ENCODE results near the gene PRELID2. TPM values are rescaled to one million over a fixed set of nuclear protein-coding genes. Genes with fewer than 3 reads are reported as not detected.

Gene PRELID2
- polyA plus RNA-seq, 2 donors, result 1.1 to 1.5 TPM

GRCh38 chr5:145858959-145859358 is 23.8 kb upstream of the PRELID2 start:
- H3K27me3 ChIP-seq (ENCODE audit: control insufficient read depth in 1 of 2, insufficient read depth in 2 of 2, low read length in 2 of 2), result no peaks in the 10 kb centered on the region
- no peak overlapping the region for H3K27ac ChIP-seq (ENCODE audit: low read depth in 2 of 2, low read length in 1 of 2)
- 79 to 82% methylated on average over 4 of the region's 4 CpGs for WGBS, 2 donors
- H3K36me3 ChIP-seq (ENCODE audit: control insufficient read depth in 2 of 2, insufficient read depth in 2 of 2, low read length in 1 of 2), result no peaks in the 10 kb centered on the region
- no peak overlapping the region for H3K4me3 ChIP-seq (ENCODE audit: low read depth in 1 of 2, low read length in 2 of 2)
- H3K9me3 ChIP-seq (ENCODE audit: control insufficient read depth in 2 of 2, insufficient read depth in 1 of 2, low read depth in 1 of 2, low read length in 1 of 2), result no peaks in the 10 kb centered on the region
- peaks cover 3 to 5% of the 10 kb centered on the region in 2 donors for H3K4me1 ChIP-seq (ENCODE audit: control insufficient read depth in 2 of 2, insufficient read depth in 2 of 2, low read length in 1 of 2)

- Histone ChIP-seq H3K4me3 (ENCODE audit: low read depth in 1 of 2, low read length in 2 of 2) (peak overlapping the region; percentile 18 to 36), H3K9me3 (ENCODE audit: control insufficient read depth in 2 of 2, insufficient read depth in 1 of 2, low read depth in 1 of 2, low read length in 1 of 2) (no peaks in the 10 kb centered on the region), H3K36me3 (ENCODE audit: control insufficient read depth in 2 of 2, insufficient read depth in 2 of 2, low read length in 1 of 2) (no peaks in the 10 kb centered on the region), H3K27me3 (ENCODE audit: control insufficient read depth in 1 of 2, insufficient read depth in 2 of 2, low read length in 2 of 2) (no peaks in the 10 kb centered on the region), H3K4me1 (ENCODE audit: control insufficient read depth in 2 of 2, insufficient read depth in 2 of 2, low read length in 1 of 2) (peaks cover 3 to 5% of the 10 kb centered on the region in 2 donors), H3K27ac (ENCODE audit: low read depth in 2 of 2, low read length in 1 of 2) (peak overlapping the region; percentile 35 to 38)
- 15 to 27% methylated on average over 25 of the region's 25 CpGs for WGBS, 2 donors
Measured at GRCh38 chr5:145856285-145856818, 21.2 kb upstream of the PRELID2 start.

- WGBS, 2 donors, result 51 to 60% methylated on average over 4 of the region's 4 CpGs
- no peaks in the 10 kb centered on the region for H3K9me3 ChIP-seq (ENCODE audit: control insufficient read depth in 2 of 2, insufficient read depth in 1 of 2, low read depth in 1 of 2, low read length in 1 of 2)
- peaks cover 3 to 5% of the 10 kb centered on the region in 2 donors for H3K4me1 ChIP-seq (ENCODE audit: control insufficient read depth in 2 of 2, insufficient read depth in 2 of 2, low read length in 1 of 2)
- no peak overlapping the region for H3K27ac ChIP-seq (ENCODE audit: low read depth in 2 of 2, low read length in 1 of 2)
- H3K36me3 ChIP-seq (ENCODE audit: control insufficient read depth in 2 of 2, insufficient read depth in 2 of 2, low read length in 1 of 2), result no peaks in the 10 kb centered on the region
- H3K4me3 ChIP-seq (ENCODE audit: low read depth in 1 of 2, low read length in 2 of 2), result peak overlapping the region in 1 of 2 donors; percentile 18
- no peaks in the 10 kb centered on the region for H3K27me3 ChIP-seq (ENCODE audit: control insufficient read depth in 1 of 2, insufficient read depth in 2 of 2, low read length in 2 of 2)
Measured at GRCh38 chr5:145855763-145856267, 20.7 kb upstream of the PRELID2 start.

- Histone ChIP-seq H3K4me3 (ENCODE audit: low read depth in 1 of 2, low read length in 2 of 2) (no peak overlapping the region), H3K9me3 (ENCODE audit: control insufficient read depth in 2 of 2, insufficient read depth in 1 of 2, low read depth in 1 of 2, low read length in 1 of 2) (no peaks in the 10 kb centered on the region), H3K27me3 (ENCODE audit: control insufficient read depth in 1 of 2, insufficient read depth in 2 of 2, low read length in 2 of 2) (no peaks in the 10 kb centered on the region), H3K36me3 (ENCODE audit: control insufficient read depth in 2 of 2, insufficient read depth in 2 of 2, low read length in 1 of 2) (no peaks in the 10 kb centered on the region), H3K27ac (ENCODE audit: low read depth in 2 of 2, low read length in 1 of 2) (no peak overlapping the region), H3K4me1 (ENCODE audit: control insufficient read depth in 2 of 2, insufficient read depth in 2 of 2, low read length in 1 of 2) (peaks cover 3 to 5% of the 10 kb centered on the region in 2 donors)
- 64 to 77% methylated on average over 2 of the region's 2 CpGs for WGBS, 2 donors
Measured at GRCh38 chr5:145854651-145855258, 19.6 kb upstream of the PRELID2 start.

GRCh38 chr5:145853781-145854376 is 18.7 kb upstream of the PRELID2 start:
- Histone ChIP-seq H3K4me3 (ENCODE audit: low read depth in 1 of 2, low read length in 2 of 2) (no peak overlapping the region), H3K27ac (ENCODE audit: low read depth in 2 of 2, low read length in 1 of 2) (no peak overlapping the region), H3K36me3 (ENCODE audit: control insufficient read depth in 2 of 2, insufficient read depth in 2 of 2, low read length in 1 of 2) (no peaks in the 10 kb centered on the region), H3K27me3 (ENCODE audit: control insufficient read depth in 1 of 2, insufficient read depth in 2 of 2, low read length in 2 of 2) (no peaks in the 10 kb centered on the region), H3K9me3 (ENCODE audit: control insufficient read depth in 2 of 2, insufficient read depth in 1 of 2, low read depth in 1 of 2, low read length in 1 of 2) (no peaks in the 10 kb centered on the region), H3K4me1 (ENCODE audit: control insufficient read depth in 2 of 2, insufficient read depth in 2 of 2, low read length in 1 of 2) (peaks cover 3 to 5% of the 10 kb centered on the region in 2 donors)
- 92 to 98% methylated on average over 3 of the region's 3 CpGs for WGBS, 2 donors

GRCh38 chr5:145852990-145853389 is 17.8 kb upstream of the PRELID2 start:
- WGBS, 2 donors, result 69 to 70% methylated on average over 3 of the region's 3 CpGs
- peaks cover 3 to 5% of the 10 kb centered on the region in 2 donors for H3K4me1 ChIP-seq (ENCODE audit: control insufficient read depth in 2 of 2, insufficient read depth in 2 of 2, low read length in 1 of 2)
- H3K27me3 ChIP-seq (ENCODE audit: control insufficient read depth in 1 of 2, insufficient read depth in 2 of 2, low read length in 2 of 2), result no peaks in the 10 kb centered on the region
- no peak overlapping the region for H3K27ac ChIP-seq (ENCODE audit: low read depth in 2 of 2, low read length in 1 of 2)
- no peaks in the 10 kb centered on the region for H3K9me3 ChIP-seq (ENCODE audit: control insufficient read depth in 2 of 2, insufficient read depth in 1 of 2, low read depth in 1 of 2, low read length in 1 of 2)
- no peaks in the 10 kb centered on the region for H3K36me3 ChIP-seq (ENCODE audit: control insufficient read depth in 2 of 2, insufficient read depth in 2 of 2, low read length in 1 of 2)
- H3K4me3 ChIP-seq (ENCODE audit: low read depth in 1 of 2, low read length in 2 of 2), result no peak overlapping the region

GRCh38 chr5:145848854-145849253 is 13.7 kb upstream of the PRELID2 start:
- Histone ChIP-seq H3K4me3 (ENCODE audit: low read depth in 1 of 2, low read length in 2 of 2) (no peak overlapping the region), H3K36me3 (ENCODE audit: control insufficient read depth in 2 of 2, insufficient read depth in 2 of 2, low read length in 1 of 2) (no peaks in the 10 kb centered on the region), H3K27me3 (ENCODE audit: control insufficient read depth in 1 of 2, insufficient read depth in 2 of 2, low read length in 2 of 2) (no peaks in the 10 kb centered on the region), H3K4me1 (ENCODE audit: control insufficient read depth in 2 of 2, insufficient read depth in 2 of 2, low read length in 1 of 2) (no peaks in the 10 kb centered on the region), H3K9me3 (ENCODE audit: control insufficient read depth in 2 of 2, insufficient read depth in 1 of 2, low read depth in 1 of 2, low read length in 1 of 2) (no peaks in the 10 kb centered on the region), H3K27ac (ENCODE audit: low read depth in 2 of 2, low read length in 1 of 2) (no peak overlapping the region)
- 70 to 78% methylated on average over 1 of the region's 1 CpG for WGBS, 2 donors

GRCh38 chr5:145847499-145848497 is 12.7 kb upstream of the PRELID2 start:
- Histone ChIP-seq H3K4me1 (ENCODE audit: control insufficient read depth in 2 of 2, insufficient read depth in 2 of 2, low read length in 1 of 2) (no peaks in the 10 kb centered on the region), H3K27me3 (ENCODE audit: control insufficient read depth in 1 of 2, insufficient read depth in 2 of 2, low read length in 2 of 2) (no peaks in the 10 kb centered on the region), H3K36me3 (ENCODE audit: control insufficient read depth in 2 of 2, insufficient read depth in 2 of 2, low read length in 1 of 2) (no peaks in the 10 kb centered on the region), H3K27ac (ENCODE audit: low read depth in 2 of 2, low read length in 1 of 2) (no peak overlapping the region), H3K4me3 (ENCODE audit: low read depth in 1 of 2, low read length in 2 of 2) (no peak overlapping the region), H3K9me3 (ENCODE audit: control insufficient read depth in 2 of 2, insufficient read depth in 1 of 2, low read depth in 1 of 2, low read length in 1 of 2) (no peaks in the 10 kb centered on the region)
- 86% methylated on average over 6 of the region's 6 CpGs for WGBS, 2 donors

GRCh38 chr5:145846081-145846480 is 10.9 kb upstream of the PRELID2 start:
- 56 to 74% methylated on average over 3 of the region's 3 CpGs for WGBS, 2 donors
- H3K27me3 ChIP-seq (ENCODE audit: control insufficient read depth in 1 of 2, insufficient read depth in 2 of 2, low read length in 2 of 2), result no peaks in the 10 kb centered on the region
- H3K4me1 ChIP-seq (ENCODE audit: control insufficient read depth in 2 of 2, insufficient read depth in 2 of 2, low read length in 1 of 2), result no peaks in the 10 kb centered on the region
- no peaks in the 10 kb centered on the region for H3K36me3 ChIP-seq (ENCODE audit: control insufficient read depth in 2 of 2, insufficient read depth in 2 of 2, low read length in 1 of 2)
- no peaks in the 10 kb centered on the region for H3K9me3 ChIP-seq (ENCODE audit: control insufficient read depth in 2 of 2, insufficient read depth in 1 of 2, low read depth in 1 of 2, low read length in 1 of 2)
- no peak overlapping the region for H3K27ac ChIP-seq (ENCODE audit: low read depth in 2 of 2, low read length in 1 of 2)
- no peak overlapping the region for H3K4me3 ChIP-seq (ENCODE audit: low read depth in 1 of 2, low read length in 2 of 2)

Data from esophagus (tissue), 2 donors.